IMR-90 (cell line): ENCODE data around the gene SLC38A11. TPM values are rescaled to one million over a fixed set of nuclear protein-coding genes. Genes with fewer than 3 reads are reported as not detected.

Source experiments
- ATAC-seq: fragments of 200-7000 bp; cut with Tn5 transposase; 2 replicates; pipeline ENCODE4 v1.9.1; 2020; ENCODE audit warnings: low read depth, mild to moderate bottlenecking, moderate library complexity
- BruUV-seq: library from RNA; stranded (reverse); fragments of 400-500 nt; replicated peaks from 2 replicates; lab custom pipeline; 2021; lab: Mats Ljungman, UMichigan
- CTCF ChIA-PET: fragments of 300-600 bp; formaldehyde crosslinking; extraction: SDS; loops from one replicate; lab custom pipeline; 2021; ENCODE audit warnings: antibody characterized with exemption; lab: Yijun Ruan, JAX
- POLR2A ChIA-PET: fragments of 300-600 bp; sonication (Branson Sonifier 250); formaldehyde crosslinking; loops from one replicate; lab custom pipeline; 2022; ENCODE audit warnings: antibody characterized with exemption; ENCODE audit not compliant: unreplicated experiment; lab: Charles Lee
- DNase-seq: peaks from one replicate; pipeline ENCODE4 v3.0.0; 2013
- H2AFZ ChIP-seq: replicated peaks from 2 replicates; pipeline ENCODE3; 2013; ENCODE audit warnings: low read length, mild to moderate bottlenecking; ENCODE audit not compliant: poor library complexity
- H2AK5ac ChIP-seq: 2 replicates; pipeline ENCODE4 v1.6.1; 2013; ENCODE audit warnings: low read depth, low read length, inconsistent platforms
- H2AK9ac ChIP-seq: replicated peaks from 2 replicates; pipeline ENCODE3; 2013; ENCODE audit warnings: mild to moderate bottlenecking, low read depth, low read length, moderate library complexity; ENCODE audit not compliant: poor library complexity
- H2BK120ac ChIP-seq: 2 replicates; pipeline ENCODE4 v1.6.1; 2013; ENCODE audit warnings: low read depth, low read length, inconsistent platforms
- H2BK15ac ChIP-seq: 3 replicates; pipeline ENCODE4 v1.6.1; 2013; ENCODE audit warnings: low read depth, low read length, inconsistent platforms
- H2BK20ac ChIP-seq: 2 replicates; pipeline ENCODE4 v1.6.1; 2013; ENCODE audit warnings: low read depth, mild to moderate bottlenecking, inconsistent platforms, low read length, moderate library complexity
- H2BK5ac ChIP-seq: 2 replicates; pipeline ENCODE4 v1.6.1; 2013; ENCODE audit warnings: mild to moderate bottlenecking, low read depth, low read length, inconsistent platforms; ENCODE audit not compliant: poor library complexity, severe bottlenecking
- H3K14ac ChIP-seq: replicated peaks from 2 replicates; pipeline ENCODE4 v1.6.1; 2013; ENCODE audit warnings: low read depth, low read length, inconsistent platforms
- H3K18ac ChIP-seq: 2 replicates; pipeline ENCODE4 v1.6.1; 2013; ENCODE audit warnings: low read depth, low read length, control low read depth
- H3K23ac ChIP-seq: 2 replicates; pipeline ENCODE4 v1.6.1; 2013; ENCODE audit warnings: low read depth, low read length, inconsistent platforms
- H3K27ac ChIP-seq: 2 replicates; pipeline ENCODE4 v1.5.1; 2013; ENCODE audit warnings: mild to moderate bottlenecking, control low read depth, low read length; ENCODE audit not compliant: insufficient read depth
- H3K27me3 ChIP-seq: 2 replicates; pipeline ENCODE4 v1.6.1; 2013; ENCODE audit warnings: low read length; ENCODE audit not compliant: control insufficient read depth, insufficient read depth
- H3K36me3 ChIP-seq: 2 replicates; pipeline ENCODE4 v1.6.1; 2013; ENCODE audit warnings: low read length, mixed read lengths; ENCODE audit not compliant: control insufficient read depth, insufficient read depth
- H3K4ac ChIP-seq: 2 replicates; pipeline ENCODE4 v1.6.1; 2013; ENCODE audit warnings: low read depth, low read length, inconsistent platforms
- H3K4me1 ChIP-seq: 2 replicates; pipeline ENCODE4 v1.6.1; 2013; ENCODE audit warnings: low read length, mixed read lengths; ENCODE audit not compliant: control insufficient read depth, insufficient read depth
- H3K4me2 ChIP-seq: 2 replicates; pipeline ENCODE4 v1.6.1; 2013; ENCODE audit warnings: low read depth, mild to moderate bottlenecking, control low read depth, low read length, moderate library complexity
- H3K4me3 ChIP-seq: 2 replicates; pipeline ENCODE4 v1.5.1; 2013; ENCODE audit warnings: low read depth, mild to moderate bottlenecking, control low read depth, low read length, moderate library complexity; ENCODE audit not compliant: insufficient read depth
- H3K56ac ChIP-seq: 2 replicates; pipeline ENCODE4 v1.6.1; 2013; ENCODE audit warnings: low read length, inconsistent platforms; ENCODE audit not compliant: insufficient read depth; ENCODE audit errors: extremely low read depth
- H3K79me1 ChIP-seq, 2 experiments: 2 replicates each; pipeline ENCODE4 v1.6.1; 2013; ENCODE audit warnings: low read length in 2 of 2, inconsistent platforms in 1 of 2, low read depth in 1 of 2
- H3K9ac ChIP-seq: 2 replicates; pipeline ENCODE4 v1.6.1; 2013; ENCODE audit warnings: low read depth, low read length, control low read depth
- H3K9me1 ChIP-seq: 2 replicates; pipeline ENCODE4 v1.6.1; 2013; ENCODE audit warnings: low read length, inconsistent platforms; ENCODE audit not compliant: insufficient read depth
- H3K9me3 ChIP-seq: 2 replicates; pipeline ENCODE4 v1.6.1; 2013; ENCODE audit warnings: low read length; ENCODE audit not compliant: control insufficient read depth, insufficient read depth
- H4K20me1 ChIP-seq: 2 replicates; pipeline ENCODE4 v1.6.1; 2013; ENCODE audit warnings: low read length, inconsistent platforms; ENCODE audit not compliant: insufficient read depth
- H4K5ac ChIP-seq: 2 replicates; pipeline ENCODE4 v1.6.1; 2013; ENCODE audit warnings: mild to moderate bottlenecking, low read depth, low read length, control low read depth
- H4K8ac ChIP-seq, 2 experiments: 2 replicates each; pipeline ENCODE4 v1.6.1; 2013; ENCODE audit warnings: low read depth in 2 of 2, low read length in 2 of 2, control low read depth in 1 of 2, inconsistent platforms in 1 of 2
- H4K91ac ChIP-seq: 2 replicates; pipeline ENCODE4 v1.6.1; 2013; ENCODE audit warnings: low read depth, low read length, inconsistent platforms; ENCODE audit not compliant: insufficient read depth
- BHLHE40 ChIP-seq: fragments of 150-350 bp; IDR thresholded peaks from 2 replicates; pipeline ENCODE4 v1.6.1; 2016; ENCODE audit warnings: mild to moderate bottlenecking, low read depth, low read length
- CEBPB ChIP-seq: IDR thresholded peaks from 2 replicates; pipeline ENCODE4 v1.6.1; 2012; ENCODE audit warnings: low read depth, low read length, improper control_type of control experiment
- CHD1 ChIP-seq: IDR thresholded peaks from 2 replicates; pipeline ENCODE4 v1.6.1; 2012; ENCODE audit warnings: low read depth, low read length, improper control_type of control experiment
- FOS ChIP-seq: fragments of 150-350 bp; IDR thresholded peaks from 2 replicates; pipeline ENCODE4 v1.6.1; 2016; ENCODE audit warnings: low read depth, low read length
- MAZ ChIP-seq: IDR thresholded peaks from 2 replicates; pipeline ENCODE4 v1.6.1; 2012; ENCODE audit warnings: low read depth, mild to moderate bottlenecking, low read length, improper control_type of control experiment, moderate library complexity, borderline replicate concordance
- MXI1 ChIP-seq: IDR thresholded peaks from 2 replicates; pipeline ENCODE4 v1.6.1; 2012; ENCODE audit warnings: low read depth, mild to moderate bottlenecking, low read length, moderate library complexity, borderline replicate concordance
- NFE2L2 ChIP-seq: fragments of 150-350 bp; IDR thresholded peaks from 2 replicates; pipeline ENCODE4 v1.6.1; 2016; ENCODE audit warnings: low read depth, mild to moderate bottlenecking, low read length
- POLR2A ChIP-seq: IDR thresholded peaks from 2 replicates; pipeline ENCODE4 v1.6.1; 2012; ENCODE audit warnings: mild to moderate bottlenecking, low read depth, low read length
- RAD21 ChIP-seq: IDR thresholded peaks from 2 replicates; pipeline ENCODE4 v1.6.1; 2012; ENCODE audit warnings: low read length, improper control_type of control experiment
- RCOR1 ChIP-seq: IDR thresholded peaks from 2 replicates; pipeline ENCODE4 v1.6.1; 2012; ENCODE audit warnings: mild to moderate bottlenecking, low read length, improper control_type of control experiment; ENCODE audit not compliant: insufficient replicate concordance
- SMC3 ChIP-seq: fragments of 150-350 bp; IDR thresholded peaks from 2 replicates; pipeline ENCODE4 v1.6.1; 2016; ENCODE audit warnings: low read depth, mild to moderate bottlenecking, antibody characterized with exemption, low read length, moderate library complexity
- WGBS, 2 experiments: methylation state at CpG; one replicate each; pipeline versions ENCODE4 v1.1.5 to v1.1.7; 2013; ENCODE audit warnings: missing lambda C conversion rate in 2 of 2; ENCODE audit not compliant: insufficient read length in 1 of 2; ENCODE audit errors: extremely low coverage in 2 of 2; 5-methylcytosine and 5-hydroxymethylcytosine counted together
- dilution Hi-C: fragments of 300-500 bp; cut with HindIII; formaldehyde crosslinking; loops from one replicate; pipeline ENCODE4 v1.14.3; 2018; ENCODE audit warnings: low sequenced_read_pairs; ENCODE audit not compliant: unreplicated experiment
- in situ Hi-C: fragments of 300-500 bp; cut with MboI; formaldehyde crosslinking; loops from 3 replicates; pipeline ENCODE4 v1.14.3; 2019; ENCODE audit warnings: low sequenced_read_pairs, inconsistent platforms, mixed read lengths
- intact Hi-C: fragments of 100-400 bp; cut with micrococcal nuclease; formaldehyde crosslinking; loops from 2 replicates; pipeline ENCODE4 v1.10.0; 2022
- polyA plus RNA-seq, 3 experiments: library from polyadenylated mRNA; depleted of rRNA; stranded (reverse); fragments of >200 nt; gene quantifications; 2 replicates each; pipeline ENCODE4 v1.2.3, GENCODE V29; 2012; ENCODE audit warnings: low replicate concordance in 1 of 3
- total RNA-seq: library from RNA; depleted of rRNA; stranded (reverse); fragments of >200 nt; gene quantifications from 2 replicates; pipeline ENCODE4 v1.2.3, GENCODE V29; 2012
- TF ChIP-seq, protein P1 (sequence below): conservative IDR thresholded peaks from 2 replicates; pipeline ENCODE4 v1.5.1; 2012; ENCODE audit warnings: mild to moderate bottlenecking, low read depth, low read length, improper control_type of control experiment
- TF ChIP-seq, protein P2 (sequence below): fragments of 150-350 bp; IDR thresholded peaks from 2 replicates; pipeline ENCODE4 v1.6.1; 2017; ENCODE audit warnings: mild to moderate bottlenecking, antibody characterized with exemption, low read length, low read depth
- TF ChIP-seq, protein P3 (sequence below): fragments of 150-350 bp; IDR thresholded peaks from 2 replicates; pipeline ENCODE4 v1.6.1; 2016; ENCODE audit warnings: low read depth, mild to moderate bottlenecking, low read length, moderate library complexity, borderline replicate concordance

Gene SLC38A11
- total and polyA plus RNA-seq, 2 of the 4 experiments (the other 2 are of a cell fraction) = 0.18 to 0.21 TPM

DNA sequence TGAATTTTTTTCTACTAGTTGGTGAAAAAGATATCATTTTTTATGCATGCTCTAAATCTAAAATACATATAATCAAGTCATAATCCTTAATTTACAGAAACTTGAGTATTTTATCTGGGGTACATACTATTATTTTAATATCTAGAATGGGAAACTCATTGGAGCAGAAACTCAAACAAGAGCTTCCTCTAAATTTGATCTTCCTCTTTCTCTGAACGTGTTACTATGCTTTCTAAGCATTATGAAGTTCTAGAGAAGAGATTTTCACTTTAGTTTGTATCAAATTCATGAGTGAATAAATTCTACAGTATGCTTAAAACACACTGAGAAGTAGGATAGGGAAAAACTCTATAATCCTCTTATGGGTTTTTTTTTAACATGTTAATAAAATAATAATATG is 20.6 kb upstream of the SLC38A11 start:
- Histone ChIP-seq H3K9me1 (no peaks in the 10 kb centered on the region), H2BK20ac (no peak overlapping the region), H3K36me3 (no peaks in the 10 kb centered on the region), H2BK15ac (no peak overlapping the region), H3K56ac (no peak overlapping the region), H2AK9ac (no peak overlapping the region), H2BK5ac (no peak overlapping the region), H3K27me3 (no peaks in the 10 kb centered on the region), H2AK5ac (no peak overlapping the region), H3K14ac (no peak overlapping the region), H3K23ac (no peak overlapping the region), H3K9me3 (no peaks in the 10 kb centered on the region), H3K9ac (no peak overlapping the region), H3K4me1 (peaks cover 3% of the 10 kb centered on the region), H4K20me1 (no peaks in the 10 kb centered on the region), H3K79me1 (no peaks in the 10 kb centered on the region), H4K91ac (no peak overlapping the region), H4K8ac (no peak overlapping the region), H3K4me2 (no peak overlapping the region), H3K4ac (no peak overlapping the region), H4K5ac (no peak overlapping the region), H3K4me3 (no peak overlapping the region), H3K18ac (no peak overlapping the region), H2AFZ (no peak overlapping the region), H3K27ac (no peak overlapping the region; the same call in 1 of the 2 replicates), H2BK120ac (no peak overlapping the region)
- WGBS, 2 experiments = no CpG with 5 or more reads among the region's 1 CpG
- ChIA-PET CTCF (no interaction called here), POLR2A (no interaction called here)
- in situ Hi-C loops (no loop called here), dilution Hi-C loops (no loop called here), intact Hi-C loops (no loop called here)
- no TSS peak for BruUV-seq
- ATAC-seq (no peak), DNase-seq (no peak)
- TF ChIP-seq CHD1 (no peak), NFE2L2 (no peak), RAD21 (no peak), FOS (no peak), BHLHE40 (no peak), RCOR1 (no peak), POLR2A (no peak), MAZ (no peak), SMC3 (no peak), MXI1 (no peak), CEBPB (no peak)
- TF ChIP-seq, protein P1, sequence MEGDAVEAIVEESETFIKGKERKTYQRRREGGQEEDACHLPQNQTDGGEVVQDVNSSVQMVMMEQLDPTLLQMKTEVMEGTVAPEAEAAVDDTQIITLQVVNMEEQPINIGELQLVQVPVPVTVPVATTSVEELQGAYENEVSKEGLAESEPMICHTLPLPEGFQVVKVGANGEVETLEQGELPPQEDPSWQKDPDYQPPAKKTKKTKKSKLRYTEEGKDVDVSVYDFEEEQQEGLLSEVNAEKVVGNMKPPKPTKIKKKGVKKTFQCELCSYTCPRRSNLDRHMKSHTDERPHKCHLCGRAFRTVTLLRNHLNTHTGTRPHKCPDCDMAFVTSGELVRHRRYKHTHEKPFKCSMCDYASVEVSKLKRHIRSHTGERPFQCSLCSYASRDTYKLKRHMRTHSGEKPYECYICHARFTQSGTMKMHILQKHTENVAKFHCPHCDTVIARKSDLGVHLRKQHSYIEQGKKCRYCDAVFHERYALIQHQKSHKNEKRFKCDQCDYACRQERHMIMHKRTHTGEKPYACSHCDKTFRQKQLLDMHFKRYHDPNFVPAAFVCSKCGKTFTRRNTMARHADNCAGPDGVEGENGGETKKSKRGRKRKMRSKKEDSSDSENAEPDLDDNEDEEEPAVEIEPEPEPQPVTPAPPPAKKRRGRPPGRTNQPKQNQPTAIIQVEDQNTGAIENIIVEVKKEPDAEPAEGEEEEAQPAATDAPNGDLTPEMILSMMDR = no peak
- TF ChIP-seq, protein P2, sequence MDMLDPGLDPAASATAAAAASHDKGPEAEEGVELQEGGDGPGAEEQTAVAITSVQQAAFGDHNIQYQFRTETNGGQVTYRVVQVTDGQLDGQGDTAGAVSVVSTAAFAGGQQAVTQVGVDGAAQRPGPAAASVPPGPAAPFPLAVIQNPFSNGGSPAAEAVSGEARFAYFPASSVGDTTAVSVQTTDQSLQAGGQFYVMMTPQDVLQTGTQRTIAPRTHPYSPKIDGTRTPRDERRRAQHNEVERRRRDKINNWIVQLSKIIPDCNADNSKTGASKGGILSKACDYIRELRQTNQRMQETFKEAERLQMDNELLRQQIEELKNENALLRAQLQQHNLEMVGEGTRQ = no peak
- TF ChIP-seq, protein P3, sequence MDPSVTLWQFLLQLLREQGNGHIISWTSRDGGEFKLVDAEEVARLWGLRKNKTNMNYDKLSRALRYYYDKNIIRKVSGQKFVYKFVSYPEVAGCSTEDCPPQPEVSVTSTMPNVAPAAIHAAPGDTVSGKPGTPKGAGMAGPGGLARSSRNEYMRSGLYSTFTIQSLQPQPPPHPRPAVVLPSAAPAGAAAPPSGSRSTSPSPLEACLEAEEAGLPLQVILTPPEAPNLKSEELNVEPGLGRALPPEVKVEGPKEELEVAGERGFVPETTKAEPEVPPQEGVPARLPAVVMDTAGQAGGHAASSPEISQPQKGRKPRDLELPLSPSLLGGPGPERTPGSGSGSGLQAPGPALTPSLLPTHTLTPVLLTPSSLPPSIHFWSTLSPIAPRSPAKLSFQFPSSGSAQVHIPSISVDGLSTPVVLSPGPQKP = no peak
